ENCODE results near the gene UGT1A5. TPM values are rescaled to one million over a fixed set of nuclear protein-coding genes. Genes with fewer than 3 reads are reported as not detected.

UGT1A5 gene
- total and polyA plus RNA-seq, 2 donors = 0.09 to 0.14 TPM

DNA sequence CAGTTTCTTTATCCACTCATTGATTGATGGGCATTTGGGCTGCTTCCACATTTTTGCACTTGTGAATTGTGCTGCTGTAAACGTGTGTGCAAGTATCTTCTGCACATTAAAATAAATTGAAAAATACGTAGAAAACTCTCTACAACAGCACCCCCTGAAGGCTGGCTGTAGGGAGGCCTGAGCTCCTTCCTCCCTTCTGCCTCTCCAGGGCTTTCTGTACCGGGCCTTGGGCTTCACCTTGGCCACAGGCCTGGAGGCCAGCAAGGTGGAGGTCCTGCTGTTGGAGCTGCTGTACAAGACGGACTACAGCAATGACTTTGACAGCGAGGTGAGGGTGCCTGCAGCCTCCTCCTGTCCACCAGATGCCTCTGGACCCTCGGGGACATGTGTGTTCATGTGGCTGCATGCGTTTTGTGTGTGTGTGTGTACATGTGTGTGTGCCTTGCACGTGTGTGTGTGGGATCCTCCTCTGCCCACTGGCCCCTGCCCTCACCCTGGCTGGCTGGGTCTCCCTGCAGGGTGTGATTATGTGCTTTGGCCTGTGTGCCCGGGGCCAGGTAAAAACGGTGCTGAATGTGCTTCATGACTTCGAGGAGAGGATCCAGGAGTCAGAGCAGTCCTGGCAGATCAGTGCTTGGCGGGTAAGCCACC lies 94.6 kb downstream of the UGT1A5 start:
- 80% methylated on average over 12 of the region's 12 CpGs for WGBS
- H3K4me3 ChIP-seq (ENCODE audit: low read length in 2 of 2) = no peak overlapping the region
- no peak for DNase-seq (ENCODE audit: low read depth in 6 of 9, low spot score in 9 of 9)
- H3K9me3 ChIP-seq (ENCODE audit: control insufficient read depth in 2 of 2, insufficient read depth in 1 of 2, low read length in 1 of 2) = no peaks in the 10 kb centered on the region
- no peak overlapping the region for H3K27ac ChIP-seq (ENCODE audit: low read depth in 1 of 2, low read length in 1 of 2)
- H3K27me3 ChIP-seq (ENCODE audit: control insufficient read depth in 2 of 2, insufficient read depth in 1 of 2, low read length in 1 of 2) = peaks cover 0 to 4% of the 10 kb centered on the region in 2 donors
- no peaks in the 10 kb centered on the region for H3K4me1 ChIP-seq (ENCODE audit: control insufficient read depth in 2 of 2, insufficient read depth in 2 of 2, low read length in 2 of 2)
- H3K36me3 ChIP-seq (ENCODE audit: control insufficient read depth in 2 of 2, insufficient read depth in 2 of 2, low read length in 1 of 2) = no peaks in the 10 kb centered on the region

DNA sequence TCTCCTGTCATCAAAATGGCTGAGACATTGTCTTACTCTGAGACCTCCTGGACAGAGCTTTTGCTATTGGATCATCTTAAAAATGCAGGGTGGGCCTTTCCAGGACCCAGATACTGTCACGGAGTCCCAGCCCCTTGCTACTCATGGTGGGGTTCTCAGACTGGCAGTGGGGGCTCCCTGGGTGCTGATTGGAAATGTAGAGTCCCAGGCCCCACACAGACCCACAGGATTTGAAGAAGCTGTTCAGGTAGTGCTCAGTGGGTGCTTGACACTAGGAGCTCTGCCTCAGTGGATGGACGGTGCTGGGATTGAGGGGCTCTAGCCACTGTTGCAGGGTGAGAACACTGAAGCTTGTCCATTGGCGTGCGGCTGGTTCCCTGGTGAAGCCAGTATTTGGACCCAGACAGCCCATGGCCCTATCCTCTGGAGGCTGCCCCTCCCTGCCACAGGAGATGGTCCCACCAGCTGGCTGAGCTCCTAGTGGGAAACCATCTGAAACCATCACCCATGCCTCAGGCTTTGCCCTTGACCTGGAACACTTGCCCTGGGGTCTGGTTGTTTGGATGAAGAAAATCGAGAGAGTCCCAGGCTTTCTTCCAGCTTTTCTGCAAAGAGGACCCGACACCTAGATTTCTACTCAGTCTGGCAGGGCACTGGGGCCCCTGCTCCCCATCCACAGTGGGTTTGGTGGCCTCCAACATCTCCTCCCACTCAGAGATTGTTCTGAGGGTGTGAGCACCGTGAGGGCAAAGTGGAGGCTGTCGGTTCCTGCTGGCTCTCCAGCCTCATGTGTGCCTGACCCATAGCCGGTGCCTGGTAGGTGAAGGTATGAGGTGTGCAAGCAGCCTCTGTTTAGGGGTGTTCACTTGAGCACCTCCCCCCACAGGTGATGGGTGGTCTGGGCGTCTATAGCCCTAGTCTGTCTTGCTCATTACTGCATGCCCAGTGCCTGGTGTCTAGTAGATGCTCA lies 95.5 kb downstream of the UGT1A5 start:
- no peak overlapping the region for H3K27ac ChIP-seq (ENCODE audit: low read depth in 1 of 2, low read length in 1 of 2)
- no peak overlapping the region for H3K4me3 ChIP-seq (ENCODE audit: low read length in 2 of 2)
- no peaks in the 10 kb centered on the region for H3K4me1 ChIP-seq (ENCODE audit: control insufficient read depth in 2 of 2, insufficient read depth in 2 of 2, low read length in 2 of 2)
- H3K9me3 ChIP-seq (ENCODE audit: control insufficient read depth in 2 of 2, insufficient read depth in 1 of 2, low read length in 1 of 2) = no peaks in the 10 kb centered on the region
- H3K27me3 ChIP-seq (ENCODE audit: control insufficient read depth in 2 of 2, insufficient read depth in 1 of 2, low read length in 1 of 2) = peaks cover 0 to 4% of the 10 kb centered on the region in 2 donors
- 89% methylated on average over 10 of the region's 10 CpGs for WGBS
- DNase-seq (ENCODE audit: low read depth in 6 of 9, low spot score in 9 of 9) = no peak
- H3K36me3 ChIP-seq (ENCODE audit: control insufficient read depth in 2 of 2, insufficient read depth in 2 of 2, low read length in 1 of 2) = no peaks in the 10 kb centered on the region

- Histone ChIP-seq H3K36me3 (ENCODE audit: control insufficient read depth in 2 of 2, insufficient read depth in 2 of 2, low read length in 1 of 2) (no peaks in the 10 kb centered on the region), H3K4me1 (ENCODE audit: control insufficient read depth in 2 of 2, insufficient read depth in 2 of 2, low read length in 2 of 2) (no peaks in the 10 kb centered on the region), H3K27ac (ENCODE audit: low read depth in 1 of 2, low read length in 1 of 2) (no peak overlapping the region), H3K27me3 (ENCODE audit: control insufficient read depth in 2 of 2, insufficient read depth in 1 of 2, low read length in 1 of 2) (peaks cover 0 to 3% of the 10 kb centered on the region in 2 donors), H3K9me3 (ENCODE audit: control insufficient read depth in 2 of 2, insufficient read depth in 1 of 2, low read length in 1 of 2) (no peaks in the 10 kb centered on the region), H3K4me3 (ENCODE audit: low read length in 2 of 2) (no peak overlapping the region)
- 94% methylated on average over 6 of the region's 6 CpGs for WGBS
- no peak for DNase-seq (ENCODE audit: low read depth in 6 of 9, low spot score in 9 of 9)
These were observed 97.7 kb downstream of the UGT1A5 start for GRCh38 chr2:233810385-233810784.

- Histone ChIP-seq H3K4me3 (ENCODE audit: low read length in 2 of 2) (no peak overlapping the region), H3K27ac (ENCODE audit: low read depth in 1 of 2, low read length in 1 of 2) (no peak overlapping the region), H3K36me3 (ENCODE audit: control insufficient read depth in 2 of 2, insufficient read depth in 2 of 2, low read length in 1 of 2) (no peaks in the 10 kb centered on the region), H3K27me3 (ENCODE audit: control insufficient read depth in 2 of 2, insufficient read depth in 1 of 2, low read length in 1 of 2) (peaks cover 0 to 3% of the 10 kb centered on the region in 2 donors), H3K9me3 (ENCODE audit: control insufficient read depth in 2 of 2, insufficient read depth in 1 of 2, low read length in 1 of 2) (no peaks in the 10 kb centered on the region), H3K4me1 (ENCODE audit: control insufficient read depth in 2 of 2, insufficient read depth in 2 of 2, low read length in 2 of 2) (no peaks in the 10 kb centered on the region)
- 84% methylated on average over 4 of the region's 4 CpGs for WGBS
- DNase-seq (ENCODE audit: low read depth in 6 of 9, low spot score in 9 of 9) = no peak
These were observed 98.4 kb downstream of the UGT1A5 start for GRCh38 chr2:233811087-233811486.

DNA sequence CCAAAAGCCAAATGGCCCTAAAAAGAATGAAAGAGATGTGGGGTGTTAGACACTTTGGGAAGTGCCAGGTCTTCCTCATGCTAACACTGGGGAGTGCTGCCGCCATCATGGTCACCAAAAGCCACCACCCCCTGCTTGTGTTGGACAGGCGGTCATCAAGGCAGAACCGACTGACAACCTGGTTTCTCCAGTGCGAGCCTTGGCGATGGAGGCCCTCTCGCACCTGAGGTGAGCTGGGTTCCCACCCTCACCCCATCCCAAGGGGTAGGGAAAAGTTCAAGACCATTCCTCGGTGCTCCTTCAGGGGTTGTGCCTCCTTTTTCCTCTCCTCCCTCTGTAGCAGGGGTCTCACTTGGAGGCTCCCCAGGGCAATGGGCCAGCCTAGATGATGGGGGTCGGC lies 99.0 kb downstream of the UGT1A5 start:
- no peaks in the 10 kb centered on the region for H3K9me3 ChIP-seq (ENCODE audit: control insufficient read depth in 2 of 2, insufficient read depth in 1 of 2, low read length in 1 of 2)
- no peak for DNase-seq (ENCODE audit: low read depth in 6 of 9, low spot score in 9 of 9)
- WGBS = 92% methylated on average over 8 of the region's 8 CpGs
- H3K36me3 ChIP-seq (ENCODE audit: control insufficient read depth in 2 of 2, insufficient read depth in 2 of 2, low read length in 1 of 2) = no peaks in the 10 kb centered on the region
- peaks cover 0 to 3% of the 10 kb centered on the region in 2 donors for H3K27me3 ChIP-seq (ENCODE audit: control insufficient read depth in 2 of 2, insufficient read depth in 1 of 2, low read length in 1 of 2)
- H3K4me1 ChIP-seq (ENCODE audit: control insufficient read depth in 2 of 2, insufficient read depth in 2 of 2, low read length in 2 of 2) = no peaks in the 10 kb centered on the region
- H3K4me3 ChIP-seq (ENCODE audit: low read length in 2 of 2) = no peak overlapping the region
- H3K27ac ChIP-seq (ENCODE audit: low read depth in 1 of 2, low read length in 1 of 2) = no peak overlapping the region

DNA sequence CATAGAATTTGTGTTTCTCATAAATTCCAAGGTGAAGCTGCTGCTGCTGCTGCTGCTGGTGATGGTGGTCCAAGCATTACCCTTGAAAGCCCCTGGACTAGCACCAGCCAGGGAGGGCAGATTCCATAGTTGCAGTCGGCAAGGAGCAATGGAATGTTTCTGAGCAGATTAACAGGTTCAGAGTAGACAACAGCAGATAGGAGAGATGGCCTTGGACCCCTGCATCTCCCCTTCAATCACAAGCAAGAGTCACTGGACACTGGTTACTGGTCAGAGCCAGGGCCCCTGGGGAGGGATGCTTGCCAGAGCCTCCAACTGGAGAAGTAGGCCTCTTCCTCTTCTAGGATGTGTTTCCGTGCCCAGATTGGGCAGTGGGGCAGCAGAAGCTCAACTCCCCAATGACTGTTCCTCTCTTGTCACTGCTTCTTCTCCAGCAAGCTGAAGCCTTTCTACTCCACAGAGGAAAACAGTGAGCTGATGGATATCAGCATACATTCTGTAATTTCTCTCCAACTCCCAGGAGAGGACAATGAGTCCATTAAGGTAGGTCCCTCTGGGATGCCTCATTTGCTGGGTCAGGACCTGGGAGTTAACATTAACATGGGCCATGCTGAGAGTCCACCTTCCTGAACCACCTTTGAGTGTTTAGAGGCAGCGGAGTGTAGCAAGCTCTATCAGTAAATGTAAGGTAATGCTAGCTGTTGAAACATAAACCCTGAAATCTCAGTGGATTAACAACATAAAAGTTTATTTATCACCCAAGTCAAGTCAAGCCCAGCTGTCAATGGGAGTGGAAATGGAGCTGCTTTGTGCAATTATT lies 100.7 kb downstream of the UGT1A5 start:
- peaks cover 0 to 3% of the 10 kb centered on the region in 2 donors for H3K27me3 ChIP-seq (ENCODE audit: control insufficient read depth in 2 of 2, insufficient read depth in 1 of 2, low read length in 1 of 2)
- H3K4me3 ChIP-seq (ENCODE audit: low read length in 2 of 2) = no peak overlapping the region
- H3K9me3 ChIP-seq (ENCODE audit: control insufficient read depth in 2 of 2, insufficient read depth in 1 of 2, low read length in 1 of 2) = no peaks in the 10 kb centered on the region
- H3K27ac ChIP-seq (ENCODE audit: low read depth in 1 of 2, low read length in 1 of 2) = no peak overlapping the region
- H3K4me1 ChIP-seq (ENCODE audit: control insufficient read depth in 2 of 2, insufficient read depth in 2 of 2, low read length in 2 of 2) = no peaks in the 10 kb centered on the region
- 95% methylated on average over 3 of the region's 3 CpGs for WGBS
- DNase-seq (ENCODE audit: low read depth in 6 of 9, low spot score in 9 of 9) = no peak
- no peaks in the 10 kb centered on the region for H3K36me3 ChIP-seq (ENCODE audit: control insufficient read depth in 2 of 2, insufficient read depth in 2 of 2, low read length in 1 of 2)

- Histone ChIP-seq H3K4me3 (ENCODE audit: low read length in 2 of 2) (no peak overlapping the region), H3K4me1 (ENCODE audit: control insufficient read depth in 2 of 2, insufficient read depth in 2 of 2, low read length in 2 of 2) (no peaks in the 10 kb centered on the region), H3K27ac (ENCODE audit: low read depth in 1 of 2, low read length in 1 of 2) (no peak overlapping the region), H3K27me3 (ENCODE audit: control insufficient read depth in 2 of 2, insufficient read depth in 1 of 2, low read length in 1 of 2) (peaks cover 0 to 3% of the 10 kb centered on the region in 2 donors), H3K9me3 (ENCODE audit: control insufficient read depth in 2 of 2, insufficient read depth in 1 of 2, low read length in 1 of 2) (no peaks in the 10 kb centered on the region), H3K36me3 (ENCODE audit: control insufficient read depth in 2 of 2, insufficient read depth in 2 of 2, low read length in 1 of 2) (no peaks in the 10 kb centered on the region)
- 91% methylated on average over 2 of the region's 2 CpGs for WGBS
- no peak for DNase-seq (ENCODE audit: low read depth in 6 of 9, low spot score in 9 of 9)
These were observed 101.5 kb downstream of the UGT1A5 start for GRCh38 chr2:233814056-233814835.

GRCh38 chr2:233815861-233816260 lies 103.2 kb downstream of the UGT1A5 start:
- Histone ChIP-seq H3K4me1 (ENCODE audit: control insufficient read depth in 2 of 2, insufficient read depth in 2 of 2, low read length in 2 of 2) (no peaks in the 10 kb centered on the region), H3K4me3 (ENCODE audit: low read length in 2 of 2) (no peak overlapping the region), H3K27me3 (ENCODE audit: control insufficient read depth in 2 of 2, insufficient read depth in 1 of 2, low read length in 1 of 2) (peaks cover 0 to 3% of the 10 kb centered on the region in 2 donors), H3K36me3 (ENCODE audit: control insufficient read depth in 2 of 2, insufficient read depth in 2 of 2, low read length in 1 of 2) (no peaks in the 10 kb centered on the region), H3K9me3 (ENCODE audit: control insufficient read depth in 2 of 2, insufficient read depth in 1 of 2, low read length in 1 of 2) (no peaks in the 10 kb centered on the region), H3K27ac (ENCODE audit: low read depth in 1 of 2, low read length in 1 of 2) (no peak overlapping the region)
- DNase-seq (ENCODE audit: low read depth in 6 of 9, low spot score in 9 of 9) = no peak
- WGBS = 97% methylated on average over 6 of the region's 6 CpGs
